SK-N-SH treated with all-trans-retinoic acid at 6 μM for 48 hours (cell line): ENCODE data around the gene GSE1.

Source experiments
- CSRNP3 ChIP-seq: fragments of 250-450 bp; sonication (Bioruptor Pico); IDR thresholded peaks from 2 replicates; pipeline ENCODE4 v1.5.1; 2021; ENCODE audit warnings: mild to moderate bottlenecking, moderate library complexity
- GLIS3 ChIP-seq: fragments of 250-450 bp; sonication (Bioruptor Pico); IDR thresholded peaks from 2 replicates; pipeline ENCODE4 v1.5.0; 2020; ENCODE audit warnings: mild to moderate bottlenecking, moderate library complexity
- RARB ChIP-seq: fragments of 250-450 bp; sonication (Bioruptor Pico); IDR thresholded peaks from 2 replicates; pipeline ENCODE4 v1.8.0; 2021; ENCODE audit warnings: mild to moderate bottlenecking, moderate library complexity
- ZNF565 ChIP-seq: fragments of 450-650 bp; formaldehyde crosslinking; conservative IDR thresholded peaks from 2 replicates; pipeline ENCODE4 v1.5.0; 2020; ENCODE audit warnings: low read depth, mild to moderate bottlenecking, moderate library complexity

- no peak for TF ChIP-seq ZNF565 (CRISPR knock-in tag)
- TF ChIP-seq CSRNP3 (CRISPR knock-in tag), result no peak
- no peak for TF ChIP-seq GLIS3
- no peak for TF ChIP-seq RARB
These were observed 7.8 kb upstream of the GSE1 start for GRCh38 chr16:85605051-85605911.
